H1 (cell line): ENCODE measurements around the gene RELA. TPM values are rescaled to one million over a fixed set of nuclear protein-coding genes. Genes with fewer than 3 reads are reported as not detected.

ENCODE experiments used
- ASH2L ChIP-seq: fragments of 200-600, 300-600 bp; sonication (generic); IDR thresholded peaks from one replicate; pipeline ENCODE4 v1.7.1; 2017; ENCODE audit warnings: low read length
- CHD7 ChIP-seq: fragments of 300-600 bp; sonication (generic); IDR thresholded peaks from 2 replicates; pipeline ENCODE4 v1.7.1; 2012; ENCODE audit warnings: low read length, moderate library complexity, mild to moderate bottlenecking, inconsistent platforms; ENCODE audit not compliant: insufficient replicate concordance
- FOSL1 ChIP-seq: IDR thresholded peaks from 2 replicates; pipeline ENCODE4 v1.6.1; 2011; ENCODE audit warnings: mild to moderate bottlenecking, low read depth, low read length, moderate library complexity; ENCODE audit not compliant: insufficient read depth
- TBP ChIP-seq: IDR thresholded peaks from 2 replicates; pipeline ENCODE4 v1.6.1; 2011; ENCODE audit warnings: low read depth, low read length, improper control_type of control experiment
- polyA plus RNA-seq, 7 experiments: library from polyadenylated mRNA; depleted of rRNA in 3 of 7; stranded (reverse) in 5 of 7; unstranded in 2 of 7; fragments of >200 nt in 5 of 7; fragments of 200-250 nt in 2 of 7; gene quantifications; 1 replicate in 5 of 7; 2 replicates in 1 of 7; 4 replicates in 1 of 7; pipeline versions ENCODE4 v1.2.1 to v1.2.3, GENCODE V29; 2011 to 2013; ENCODE audit warnings: missing spikeins in 2 of 7, mixed read lengths in 2 of 7
- total RNA-seq: library from RNA; stranded (reverse); fragmentation: NEBNext Ultra II Directional; extraction: Animal tissue kit (Norgen Biotek cat#: 25700); gene quantifications from 2 replicates; pipeline ENCODE4 v1.2.1, GENCODE V29; 2021

Gene RELA
- total and polyA plus RNA-seq, 2 of the 8 experiments (the other 6 are each of a cell fraction or from before 2014, with no cell fraction given), result 21.9 to 27.5 TPM

- TF ChIP-seq TBP (no peak), CHD7 (no peak), FOSL1 (no peak), ASH2L (no peak)
Measured at GRCh38 chr11:65650547-65651338, 12.0 kb downstream of the RELA start (continued).
